GM12872 (cell line): ENCODE measurements around the gene AIF1L.

Experiments
- TF ChIP-seq, protein P1 (sequence below): IDR thresholded peaks from 3 replicates; pipeline ENCODE4 v1.5.1; 2011; ENCODE audit warnings: low read depth, mild to moderate bottlenecking, low read length, moderate library complexity; ENCODE audit not compliant: insufficient read depth

Gene AIF1L

DNA sequence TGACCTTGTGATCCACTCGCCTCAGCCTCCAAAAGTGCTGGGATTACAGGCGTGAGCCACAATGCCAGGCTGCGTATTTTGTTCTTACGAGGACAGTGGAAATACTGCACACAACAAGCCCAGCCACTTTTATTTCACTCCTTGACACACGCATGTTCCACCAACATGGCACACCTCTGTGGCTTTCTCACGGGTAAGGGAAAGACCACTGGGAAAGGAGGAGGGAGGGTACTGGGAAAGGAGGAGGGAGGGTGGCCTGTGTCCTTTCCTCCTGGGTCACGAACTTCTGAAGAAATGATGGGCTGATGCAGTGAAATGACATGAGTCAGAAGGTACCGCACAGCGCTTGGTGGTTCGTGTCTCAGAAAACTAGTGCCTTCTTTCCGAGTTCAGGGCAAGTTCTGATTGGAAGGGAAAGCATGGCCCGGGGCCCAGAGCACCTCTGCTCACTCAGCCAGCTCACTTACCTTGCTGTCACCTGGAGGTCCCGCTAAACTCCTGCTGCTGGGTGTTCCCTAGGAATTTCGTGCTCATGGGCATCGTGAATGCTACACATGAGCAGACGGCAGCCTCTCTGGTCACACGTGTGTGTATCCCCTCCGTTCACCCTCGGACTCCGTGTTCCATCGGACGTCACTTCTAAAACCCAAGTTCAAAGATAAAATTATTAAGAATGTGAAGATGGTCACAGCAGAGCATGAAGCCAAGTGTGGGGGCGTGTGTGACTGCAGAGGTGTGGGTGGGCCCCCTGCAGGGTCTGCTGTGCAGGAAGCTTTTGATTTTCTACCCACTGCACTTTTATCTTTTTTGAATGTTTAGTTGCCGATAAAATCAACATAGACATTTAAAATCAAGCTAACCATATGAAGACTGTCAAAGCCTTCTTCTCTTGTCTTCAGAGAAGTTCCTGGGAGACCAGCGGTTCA, 44.5 kb upstream of the AIF1L start:
- TF ChIP-seq, protein P1, sequence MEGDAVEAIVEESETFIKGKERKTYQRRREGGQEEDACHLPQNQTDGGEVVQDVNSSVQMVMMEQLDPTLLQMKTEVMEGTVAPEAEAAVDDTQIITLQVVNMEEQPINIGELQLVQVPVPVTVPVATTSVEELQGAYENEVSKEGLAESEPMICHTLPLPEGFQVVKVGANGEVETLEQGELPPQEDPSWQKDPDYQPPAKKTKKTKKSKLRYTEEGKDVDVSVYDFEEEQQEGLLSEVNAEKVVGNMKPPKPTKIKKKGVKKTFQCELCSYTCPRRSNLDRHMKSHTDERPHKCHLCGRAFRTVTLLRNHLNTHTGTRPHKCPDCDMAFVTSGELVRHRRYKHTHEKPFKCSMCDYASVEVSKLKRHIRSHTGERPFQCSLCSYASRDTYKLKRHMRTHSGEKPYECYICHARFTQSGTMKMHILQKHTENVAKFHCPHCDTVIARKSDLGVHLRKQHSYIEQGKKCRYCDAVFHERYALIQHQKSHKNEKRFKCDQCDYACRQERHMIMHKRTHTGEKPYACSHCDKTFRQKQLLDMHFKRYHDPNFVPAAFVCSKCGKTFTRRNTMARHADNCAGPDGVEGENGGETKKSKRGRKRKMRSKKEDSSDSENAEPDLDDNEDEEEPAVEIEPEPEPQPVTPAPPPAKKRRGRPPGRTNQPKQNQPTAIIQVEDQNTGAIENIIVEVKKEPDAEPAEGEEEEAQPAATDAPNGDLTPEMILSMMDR, result no peak

DNA sequence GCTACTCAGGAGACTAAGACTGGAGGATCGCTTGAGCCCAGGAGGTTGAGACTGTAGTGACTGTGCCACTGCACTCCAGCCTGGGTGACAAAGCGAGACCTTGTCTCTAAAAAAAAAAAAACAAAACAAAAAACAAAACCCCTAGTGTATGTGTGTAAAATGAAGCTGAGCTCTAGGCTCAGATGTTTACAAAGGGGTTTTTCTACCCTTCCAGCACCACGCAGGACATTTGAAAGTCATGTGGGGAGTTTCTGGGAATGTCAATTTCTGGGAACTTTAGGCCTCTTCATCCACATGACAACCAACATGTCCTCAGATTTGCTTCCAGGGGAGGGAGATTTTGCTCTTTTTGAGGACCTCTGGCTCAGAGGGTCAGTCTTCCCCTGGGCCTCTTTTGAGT, 42.4 kb upstream of the AIF1L start:
- TF ChIP-seq, protein P1, result no peak

DNA sequence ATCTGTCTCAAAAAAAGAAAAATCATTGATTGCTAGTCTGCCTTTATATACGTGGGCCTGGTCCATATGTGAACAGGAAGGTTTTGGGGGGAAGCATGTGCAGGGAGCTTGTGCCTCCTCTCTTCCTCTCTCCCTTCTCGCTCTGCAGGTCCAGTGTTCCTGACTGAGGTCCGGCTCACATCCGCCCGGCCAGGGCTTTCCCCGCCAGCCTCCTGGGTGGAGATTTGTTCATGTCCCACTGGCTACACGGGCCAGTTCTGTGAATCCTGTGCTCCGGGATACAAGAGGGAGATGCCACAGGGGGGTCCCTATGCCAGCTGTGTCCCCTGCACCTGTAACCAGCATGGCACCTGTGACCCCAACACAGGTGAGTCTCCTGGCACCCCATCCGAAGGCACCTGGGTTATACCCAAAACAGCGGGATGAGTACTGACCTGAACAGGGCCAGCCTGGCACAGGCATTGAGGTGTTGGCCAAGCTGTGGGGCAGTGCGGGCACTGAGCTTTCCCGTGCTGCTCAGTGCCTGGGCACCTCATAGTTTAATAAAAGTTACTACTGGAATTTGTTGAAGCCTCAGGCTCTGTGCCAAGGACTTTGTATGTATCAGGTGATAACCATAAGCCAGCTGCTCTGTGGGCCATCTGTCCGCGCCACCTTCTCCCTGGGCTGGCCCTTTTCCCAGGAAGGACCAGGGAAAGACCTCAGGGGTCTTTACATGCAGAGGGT, 39.4 kb upstream of the AIF1L start:
- TF ChIP-seq, protein P1, result no peak

DNA sequence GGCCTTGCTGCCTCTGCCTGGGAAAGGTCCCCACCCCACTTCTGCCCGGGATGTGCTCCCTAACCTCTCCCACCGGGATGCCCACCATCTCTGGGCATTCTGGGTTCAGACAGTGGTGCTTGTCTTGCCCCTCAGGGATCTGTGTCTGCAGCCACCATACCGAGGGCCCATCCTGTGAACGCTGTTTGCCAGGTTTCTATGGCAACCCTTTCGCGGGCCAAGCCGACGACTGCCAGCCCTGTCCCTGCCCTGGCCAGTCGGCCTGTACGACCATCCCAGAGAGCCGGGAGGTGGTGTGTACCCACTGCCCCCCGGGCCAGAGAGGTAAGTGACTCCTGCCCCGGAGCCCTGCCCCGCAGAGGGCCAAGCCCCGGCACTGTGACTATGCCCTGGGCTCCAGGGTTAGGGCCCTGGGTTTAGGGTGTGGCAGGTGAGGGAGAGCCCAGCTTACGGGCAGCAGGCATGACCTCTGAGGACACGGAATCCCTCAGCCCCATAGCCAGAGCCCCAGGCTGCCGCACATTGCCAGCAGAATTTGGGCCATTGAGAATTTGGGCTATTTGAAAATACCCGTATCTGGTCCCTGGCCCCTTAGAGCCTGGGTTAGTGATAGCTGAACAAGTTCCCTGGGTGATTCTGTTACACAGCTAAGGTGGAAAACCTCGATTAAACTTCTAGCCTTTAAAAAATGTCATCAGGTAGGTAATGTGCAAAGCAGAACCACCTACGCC, 35.3 kb upstream of the AIF1L start:
- TF ChIP-seq, protein P1, result no peak

DNA sequence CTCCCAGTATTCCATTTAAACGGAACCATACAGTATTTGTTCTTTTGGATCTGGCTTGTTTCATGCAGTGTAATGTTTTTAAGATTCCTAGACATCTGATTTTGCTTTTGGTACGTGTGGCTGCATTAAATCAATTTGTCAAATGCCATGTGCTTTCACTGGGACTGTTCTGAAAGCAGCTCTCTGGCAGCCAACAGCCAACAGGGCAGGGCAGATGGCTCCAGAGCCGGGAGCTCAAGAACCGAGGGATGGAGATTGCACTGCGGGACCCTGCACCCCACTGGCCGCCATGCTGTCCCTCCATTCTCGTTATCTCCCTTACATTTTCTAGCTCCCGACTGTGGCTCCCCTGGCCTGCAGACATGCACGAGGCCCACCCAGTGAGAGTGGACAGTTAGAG, 33.4 kb upstream of the AIF1L start:
- TF ChIP-seq, protein P1, result no peak

DNA sequence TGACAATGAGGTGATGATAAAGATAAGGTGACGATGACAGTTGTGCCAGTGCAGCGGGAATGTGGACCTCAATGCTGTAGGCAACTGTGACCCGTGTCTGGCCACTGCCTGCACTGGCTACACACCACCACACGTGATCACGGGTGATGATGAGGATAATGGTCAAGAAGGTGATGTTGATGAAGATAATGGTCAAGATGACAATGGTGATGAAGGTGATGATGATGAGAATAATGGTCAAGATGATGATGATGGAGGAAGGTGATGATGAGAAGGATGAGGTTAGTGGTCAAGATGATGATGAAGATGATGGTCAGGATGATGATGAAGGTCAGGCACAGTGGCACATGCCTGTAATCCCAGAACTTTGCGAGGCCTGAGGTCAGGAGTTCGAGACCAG, 30.7 kb upstream of the AIF1L start:
- TF ChIP-seq, protein P1, result no peak

DNA sequence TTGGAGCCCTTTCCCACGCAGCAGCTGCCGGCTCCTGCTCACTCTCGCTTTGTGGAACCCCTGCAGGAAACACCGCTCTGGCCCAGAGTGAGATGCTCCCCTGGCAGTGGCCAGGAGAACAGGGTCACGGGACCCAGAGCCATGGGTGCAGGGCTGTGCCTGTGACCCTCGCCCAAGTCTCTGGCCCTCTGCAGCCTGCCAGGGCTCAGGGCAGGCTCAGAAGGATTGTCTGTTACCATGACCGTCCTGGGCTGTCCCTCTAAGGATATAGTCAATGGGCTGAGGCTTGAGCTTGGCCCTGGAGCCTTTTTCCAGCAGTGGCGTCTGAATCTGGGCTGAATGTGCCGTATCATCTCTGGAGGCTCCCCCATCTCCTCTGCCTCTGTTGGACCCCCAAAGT, 28.7 kb upstream of the AIF1L start:
- TF ChIP-seq, protein P1, result no peak
